Smooth muscle cell of the brain vasculature (primary cell): ENCODE data around the gene IQSEC1.

Experiments
- DNase-seq: peaks from one replicate; pipeline ENCODE4 v3.0.0-alpha.2; 2012; ENCODE audit warnings: low read depth, low spot score

IQSEC1 gene

DNA sequence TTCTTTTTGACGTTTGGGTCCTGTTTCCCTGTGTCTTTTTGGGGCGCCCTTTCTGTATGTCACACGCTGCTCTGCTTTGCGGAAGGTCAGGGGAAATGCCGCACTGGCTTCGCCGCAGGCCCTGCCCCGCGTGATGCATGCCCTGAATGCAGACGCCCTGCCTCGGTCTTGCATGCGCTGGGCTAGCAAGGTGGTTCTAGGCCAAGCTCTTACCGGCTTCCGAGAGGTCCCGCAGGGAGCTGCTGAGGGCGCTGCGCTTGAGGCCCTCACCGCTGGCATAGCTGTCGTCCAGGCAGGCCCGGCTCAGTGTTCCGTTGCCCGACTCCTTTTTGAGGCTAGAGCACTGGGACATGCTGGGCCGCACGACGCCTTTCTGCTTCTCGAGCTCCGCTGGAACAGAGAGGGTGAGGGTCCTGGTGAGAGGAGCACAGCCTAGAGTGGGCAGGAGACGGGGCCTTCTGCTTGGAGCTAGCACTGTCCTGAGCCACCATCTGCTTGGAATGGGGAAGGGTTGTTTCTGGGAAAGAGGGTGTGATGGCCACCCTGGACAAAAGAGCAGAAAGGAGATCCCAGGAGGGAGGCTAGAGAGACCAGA, 165.0 kb downstream of the IQSEC1 start:
- no peak for DNase-seq

- DNase-seq: no peak
Measured at GRCh38 chr3:12907729-12908128, 165.5 kb downstream of the IQSEC1 start.

DNA sequence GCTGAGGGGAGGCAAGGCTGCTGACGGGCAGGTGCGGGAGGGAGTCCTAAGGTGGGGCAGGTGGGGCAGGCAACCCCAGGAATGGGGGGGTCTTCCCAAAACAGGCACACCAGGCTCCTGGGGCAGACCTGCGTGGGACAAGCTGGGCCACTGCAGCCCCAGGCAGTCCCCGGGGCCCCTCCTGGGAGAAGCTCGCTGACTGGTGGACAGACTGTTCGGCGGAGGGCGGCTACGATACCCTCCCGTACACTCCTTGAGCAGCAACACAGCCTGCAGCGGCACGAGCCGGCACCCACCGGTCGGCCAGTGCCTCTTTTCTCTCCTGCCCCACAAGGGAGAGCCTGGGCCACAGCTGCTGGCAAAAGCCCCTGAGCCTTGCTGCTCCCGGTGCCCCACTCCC, 165.9 kb downstream of the IQSEC1 start:
- DNase-seq: no peak

GRCh38 chr3:12906916-12907290, 166.3 kb downstream of the IQSEC1 start:
- no peak for DNase-seq

- no peak for DNase-seq
Measured at GRCh38 chr3:12906141-12906915, 166.9 kb downstream of the IQSEC1 start.

DNA sequence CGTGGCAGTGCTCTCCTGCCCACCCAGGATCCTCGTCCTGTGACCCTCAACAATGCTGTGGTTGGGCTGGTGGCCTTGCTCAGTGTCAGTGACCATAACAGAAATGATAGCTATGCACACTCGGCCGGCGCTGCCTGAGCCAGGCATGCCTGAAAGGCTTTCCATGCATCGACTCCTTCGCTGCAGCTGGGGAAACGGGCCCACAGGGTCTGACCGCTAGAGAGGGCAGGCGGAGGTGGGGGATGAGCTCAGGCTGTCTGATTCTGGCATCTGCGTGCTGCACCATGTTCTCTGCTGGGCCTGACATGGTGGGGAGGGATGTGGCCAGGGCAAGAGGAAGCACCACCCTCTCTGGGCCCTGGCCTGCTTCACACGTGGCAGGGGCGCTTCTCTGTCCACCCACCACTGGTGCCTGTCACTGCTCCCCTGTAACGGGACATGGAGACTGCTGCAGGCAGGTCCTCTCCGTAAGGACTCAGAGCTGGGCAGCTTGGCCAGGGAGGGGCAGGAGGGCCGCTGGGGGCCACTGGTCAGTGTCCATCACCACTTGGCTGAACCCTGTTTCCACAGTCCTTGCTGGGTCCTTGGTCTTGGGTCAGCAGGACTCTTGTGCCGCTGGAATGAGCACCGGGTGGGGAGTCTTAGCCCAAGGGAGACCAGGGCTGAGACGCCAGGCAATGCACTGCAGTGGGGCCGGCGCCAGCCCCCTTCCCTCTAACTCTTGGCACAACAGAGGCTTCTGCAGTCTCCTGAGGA, 167.7 kb downstream of the IQSEC1 start:
- DNase-seq: no peak

- no peak for DNase-seq
Measured at GRCh38 chr3:12904951-12905315, 168.3 kb downstream of the IQSEC1 start.

GRCh38 chr3:12903881-12904280, 169.3 kb downstream of the IQSEC1 start:
- DNase-seq: no peak

DNA sequence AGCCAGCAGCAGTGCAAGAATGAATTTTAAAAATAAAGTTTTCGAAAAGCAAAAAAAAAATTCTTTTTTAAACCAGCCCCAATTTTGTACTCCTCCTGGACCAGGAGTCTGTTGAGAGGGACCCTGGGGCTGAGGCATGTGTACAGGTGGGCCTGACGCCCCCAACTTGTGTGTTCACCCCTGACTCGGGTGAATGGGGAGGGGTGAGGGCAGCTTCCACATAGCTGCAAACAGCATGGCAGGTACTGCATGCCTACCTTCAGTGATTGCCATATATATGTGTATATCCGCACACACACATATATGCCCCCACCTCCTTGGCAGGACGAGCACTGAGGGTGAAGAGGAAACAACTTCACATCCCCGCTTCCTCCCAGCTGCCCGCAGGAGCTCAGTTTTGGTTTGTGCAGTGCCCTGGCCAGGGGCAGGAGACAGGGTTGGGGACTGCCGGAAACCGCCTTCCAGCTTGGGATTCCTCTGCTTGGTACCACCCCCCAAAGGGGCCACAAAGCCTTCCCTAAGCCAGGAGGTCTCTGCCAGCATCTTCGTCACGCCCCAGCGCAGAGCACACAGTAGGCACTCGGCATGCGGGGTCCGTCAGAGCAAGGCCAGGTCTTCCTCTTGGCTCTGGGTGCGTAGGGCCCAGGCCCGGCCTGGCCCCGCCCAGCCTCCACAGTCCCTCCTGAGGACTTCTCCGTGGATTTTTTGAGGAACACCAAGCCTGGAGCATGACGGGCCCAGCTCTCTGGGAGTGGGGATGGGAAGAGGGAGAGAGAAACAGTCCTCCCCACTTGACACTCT, 170.0 kb downstream of the IQSEC1 start:
- DNase-seq: no peak

DNA sequence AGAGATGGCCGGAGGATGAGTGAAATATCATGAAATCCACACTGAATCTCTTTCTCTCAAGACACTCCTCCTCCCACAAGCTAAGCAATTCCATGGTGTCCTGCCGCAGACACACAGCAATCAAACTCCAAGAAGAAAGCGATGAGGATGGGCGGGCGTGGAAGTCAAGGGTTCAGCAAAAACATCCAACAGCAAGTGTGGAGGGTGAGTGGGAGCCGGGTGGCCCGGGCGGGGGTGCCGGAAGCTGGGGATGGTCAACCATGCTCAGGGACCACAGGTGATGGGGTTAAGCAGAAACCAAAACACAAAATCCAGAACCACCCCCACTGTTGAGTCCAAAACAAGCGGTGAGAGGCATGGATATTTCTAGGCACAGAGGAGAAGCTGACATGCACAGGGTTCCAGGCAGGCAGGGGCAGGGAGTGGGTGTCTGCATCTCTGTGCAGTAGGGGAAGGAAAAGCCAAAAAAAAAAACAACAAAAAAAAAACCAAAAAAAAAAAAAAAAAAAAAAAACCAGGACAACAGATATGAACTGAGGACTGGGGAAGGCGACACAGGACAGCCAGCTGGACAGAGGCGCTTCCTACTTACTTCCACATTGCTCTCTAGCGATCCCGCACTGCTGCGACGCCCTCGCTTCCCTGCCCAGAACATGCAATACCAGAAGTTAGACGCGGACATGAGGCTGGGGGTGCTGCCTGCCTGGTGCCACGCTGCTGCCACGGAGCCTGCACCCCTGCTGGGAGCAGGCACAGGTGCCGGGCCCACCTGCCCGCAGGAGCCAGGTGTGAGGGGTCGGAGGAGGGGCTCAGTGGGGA, 170.8 kb downstream of the IQSEC1 start:
- no peak for DNase-seq

DNA sequence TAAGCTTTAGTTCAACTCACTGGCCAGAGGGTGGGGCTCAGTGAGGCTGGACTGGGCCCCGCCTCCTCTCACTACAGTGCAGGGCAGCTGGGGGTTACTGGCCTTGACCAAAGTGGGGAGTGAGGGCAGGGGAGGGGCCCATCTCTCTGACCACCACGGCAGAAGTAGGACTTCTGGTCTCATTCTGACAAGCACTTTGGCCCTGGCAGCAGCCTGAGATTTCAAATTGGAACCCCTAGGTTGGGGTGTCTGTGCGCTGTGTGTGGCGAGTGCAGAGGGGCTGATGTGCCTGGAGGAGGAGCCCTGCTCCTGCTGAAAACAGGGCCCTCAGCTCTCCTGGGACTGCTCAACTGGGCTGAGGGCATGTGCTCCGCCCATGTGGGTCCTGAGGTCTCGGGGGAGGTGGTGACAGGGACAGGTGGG, 171.6 kb downstream of the IQSEC1 start:
- no peak for DNase-seq

DNA sequence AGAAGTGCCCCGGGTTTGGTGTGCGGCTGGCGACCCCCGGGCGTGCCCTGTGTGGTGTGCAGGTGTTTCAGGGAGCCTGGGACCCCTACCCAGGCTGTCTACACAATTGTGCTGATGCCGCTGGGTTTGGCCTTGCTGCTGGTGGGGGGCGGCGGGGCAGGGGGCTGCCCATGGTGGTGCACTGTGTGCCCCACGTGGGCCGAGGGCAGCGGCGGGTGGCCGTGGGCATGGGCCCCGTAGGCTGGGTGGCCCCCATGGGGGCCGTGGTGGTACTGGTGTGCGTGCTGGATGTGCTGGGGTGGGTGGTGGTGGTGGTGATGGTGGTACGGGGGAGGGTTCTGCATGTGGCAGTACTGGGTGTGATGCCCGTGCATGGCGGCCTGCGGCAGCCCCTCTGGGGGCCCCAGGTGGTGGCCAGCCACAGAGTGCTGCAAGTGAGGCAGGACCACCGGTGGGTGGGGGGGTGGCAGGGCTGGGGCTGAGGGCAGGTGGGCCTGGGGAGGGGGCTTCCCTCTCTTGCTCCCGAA, 172.3 kb downstream of the IQSEC1 start:
- DNase-seq: no peak

DNA sequence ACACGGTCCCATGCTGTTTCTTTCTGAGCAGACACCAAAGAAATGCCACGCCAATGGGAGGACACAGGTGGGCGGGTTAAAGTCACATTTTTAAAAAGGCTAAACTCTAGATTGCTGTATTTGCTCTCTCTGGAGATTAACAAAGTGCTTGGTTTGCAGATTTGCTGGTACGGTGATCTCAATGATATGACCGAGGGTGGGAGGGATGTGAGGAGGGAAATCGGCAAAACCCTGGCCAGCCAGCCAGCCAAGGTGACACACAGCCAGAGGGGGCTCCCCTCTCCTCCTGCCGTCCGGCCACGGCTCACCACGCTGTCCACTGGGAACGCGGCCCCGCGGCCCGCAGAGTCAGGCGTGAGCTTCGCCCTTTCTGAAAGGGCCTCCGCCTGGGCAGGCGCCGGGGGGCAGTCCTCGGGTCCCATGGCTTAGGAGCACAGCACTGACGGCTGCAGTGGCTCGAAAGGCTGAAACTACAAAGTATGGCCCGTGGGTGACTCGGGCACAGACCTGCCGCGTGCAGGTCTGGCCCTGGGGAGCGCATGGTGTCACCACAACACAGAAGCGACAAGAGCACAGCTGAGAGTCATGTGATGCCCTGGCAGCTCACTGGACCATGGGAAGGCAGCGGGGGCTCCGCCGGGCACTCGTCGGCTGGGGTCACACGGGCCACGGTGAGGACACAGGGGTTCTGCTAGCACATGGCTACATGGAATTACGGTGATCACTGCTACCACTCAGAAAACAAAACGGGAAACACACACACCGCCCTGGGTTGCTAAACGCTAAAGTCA, 174.1 kb downstream of the IQSEC1 start:
- DNase-seq: no peak

DNA sequence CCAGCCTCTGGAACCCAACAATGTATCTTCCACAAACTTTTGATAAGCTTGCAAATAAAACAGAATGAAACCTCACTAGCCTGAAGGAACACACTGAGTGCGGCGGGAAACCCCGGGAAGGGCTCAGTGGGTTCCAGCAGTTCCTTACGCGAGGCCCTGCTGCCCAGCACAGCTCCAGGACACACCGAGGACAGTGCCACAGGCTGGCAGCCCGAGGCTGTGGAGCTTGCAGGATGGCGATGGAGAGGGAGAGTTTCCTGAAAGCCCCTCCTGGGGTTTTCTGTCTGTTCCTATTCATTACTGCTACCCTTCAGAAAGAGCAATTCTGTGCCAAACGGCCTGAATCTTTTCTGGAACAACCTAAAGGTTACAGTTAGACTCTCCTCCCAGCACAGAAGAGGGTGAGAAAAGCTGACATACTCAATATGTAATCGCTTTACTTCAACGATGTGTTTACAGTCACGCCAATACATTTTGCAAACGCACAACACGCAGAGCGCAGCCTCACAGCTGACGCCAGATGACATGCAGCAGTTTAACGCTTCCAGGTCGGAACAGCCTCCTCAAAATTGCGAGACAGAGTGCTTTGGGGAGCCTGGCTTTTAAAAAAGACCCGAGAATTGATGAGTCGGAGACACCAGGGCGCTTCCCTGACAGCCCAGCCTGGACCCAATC, 174.8 kb downstream of the IQSEC1 start:
- DNase-seq: no peak

GRCh38 chr3:12897381-12898289, 175.6 kb downstream of the IQSEC1 start:
- DNase-seq: no peak

- DNase-seq: no peak
Measured at GRCh38 chr3:12896063-12896985, 176.9 kb downstream of the IQSEC1 start.

GRCh38 chr3:12895391-12896062, 177.7 kb downstream of the IQSEC1 start:
- DNase-seq: no peak
